RCC 7860 (cell line): Measurements from ENCODE around the gene GGNBP2.
"Not testable (repeated sequence)": the region's sequence is repeated elsewhere in the genome, so short reads cannot be mapped to it uniquely, and the experiment has no call there.

Experiments
- DNase-seq: peaks from one replicate; pipeline ENCODE4 v3.0.0-alpha.2; 2015; ENCODE audit warnings: low spot score
- FAIRE-seq: peaks from 2 replicates; lab custom pipeline; 2012; peaks lifted over from hg19 to GRCh38; lab: Jason Lieb, UNC

The GGNBP2 gene

GRCh38 chr17:36600465-36600864 lies 55.7 kb downstream of the GGNBP2 start:
- no peak for DNase-seq
- FAIRE-seq, result no peak

GRCh38 chr17:36600936-36601302 lies 56.2 kb downstream of the GGNBP2 start:
- DNase-seq, result no peak
- FAIRE-seq, result no peak

GRCh38 chr17:36601303-36602029 lies 56.7 kb downstream of the GGNBP2 start, which contains the start of gene MRM1:
TSS of gene MRM1 (plus strand) at chr17:36601583. CDS start at chr17:36601811, 228 bp downstream.
- FAIRE-seq, result no peak
- peak; percentile 88 for DNase-seq

GRCh38 chr17:36602030-36602748 lies 57.5 kb downstream of the GGNBP2 start:
- FAIRE-seq, result no peak
- DNase-seq, result no peak

- FAIRE-seq, result no peak
- DNase-seq, result peak; percentile 46
Observed at GRCh38 chr17:36602924-36603384, 58.2 kb downstream of the GGNBP2 start.

- not testable (repeated sequence) for FAIRE-seq, DNase-seq
Observed at GRCh38 chr17:36605028-36605427, 60.3 kb downstream of the GGNBP2 start.

GRCh38 chr17:36608280-36608679 lies 63.6 kb downstream of the GGNBP2 start:
- no peak for DNase-seq
- no peak for FAIRE-seq

GRCh38 chr17:36608794-36609497 lies 64.2 kb downstream of the GGNBP2 start:
- no peak for FAIRE-seq
- DNase-seq, result no peak

- FAIRE-seq, result no peak
- DNase-seq, result no peak
Observed at GRCh38 chr17:36609498-36609862, 64.8 kb downstream of the GGNBP2 start.

- DNase-seq, result no peak
- no peak for FAIRE-seq
Observed at GRCh38 chr17:36610474-36610873, 65.8 kb downstream of the GGNBP2 start.

GRCh38 chr17:36611345-36612072 lies 66.8 kb downstream of the GGNBP2 start:
- no peak for FAIRE-seq
- peak; percentile 21 for DNase-seq

GRCh38 chr17:36612323-36612722 lies 67.6 kb downstream of the GGNBP2 start:
- FAIRE-seq (no peak), DNase-seq (no peak)

GRCh38 chr17:36613155-36613554 lies 68.4 kb downstream of the GGNBP2 start:
- no peak for FAIRE-seq
- DNase-seq, result no peak

- DNase-seq (no peak), FAIRE-seq (no peak)
Observed at GRCh38 chr17:36614081-36614480, 69.4 kb downstream of the GGNBP2 start.

- no peak for FAIRE-seq
Observed at GRCh38 chr17:36614933-36615332, 70.2 kb downstream of the GGNBP2 start.

GRCh38 chr17:36616061-36617029 lies 71.6 kb downstream of the GGNBP2 start:
- no peak for FAIRE-seq
- DNase-seq, result peak; percentile 23

More at GRCh38 chr17:36614933-36615332, 70.2 kb downstream of the GGNBP2 start:
- no peak for DNase-seq

- FAIRE-seq, result no peak
- no peak for DNase-seq
Observed at GRCh38 chr17:36617773-36618172, 73.1 kb downstream of the GGNBP2 start.

- FAIRE-seq (no peak), DNase-seq (no peak)
Observed at GRCh38 chr17:36623281-36623680, 78.6 kb downstream of the GGNBP2 start.

GRCh38 chr17:36625188-36625587 lies 80.5 kb downstream of the GGNBP2 start:
- DNase-seq, result no peak
- no peak for FAIRE-seq

GRCh38 chr17:36627101-36627500 lies 82.4 kb downstream of the GGNBP2 start:
- no peak for FAIRE-seq

More at GRCh38 chr17:36627101-36627500, 82.4 kb downstream of the GGNBP2 start:
- no peak for DNase-seq
